ENCODE data around the gene ADPRHL1. TPM values are rescaled to one million over a fixed set of nuclear protein-coding genes. Genes with fewer than 3 reads are reported as not detected.
"Not testable (repeated sequence)": the region's sequence is repeated elsewhere in the genome, so short reads cannot be mapped to it uniquely, and the experiment has no call there.

ADPRHL1 gene
- total and polyA plus RNA-seq, 7 donors, result 1.2 to 7.8 (median 4.2) TPM

- peaks cover 1 to 8% (median 5%) of the 10 kb centered on the region in 4 donors for H3K4me1 ChIP-seq
- no peaks in the 10 kb centered on the region for H3K27me3 ChIP-seq
- H3K27ac ChIP-seq, result no peak overlapping the region
- peak; percentile 45 for DNase-seq
- H3K4me3 ChIP-seq, result no peak overlapping the region
- WGBS, 2 donors, result 80 to 83% methylated on average over 10 of the region's 10 CpGs
- H3K9me3 ChIP-seq, result no peaks in the 10 kb centered on the region
- no peak for TF ChIP-seq CTCF (IDR thresholded peaks at IDR 0.05)
- intact Hi-C loops (cut with DNase I), result no loop called here
- no peaks in the 10 kb centered on the region for H3K36me3 ChIP-seq
Observed at GRCh38 chr13:113369881-113370280, 83.4 kb downstream of the ADPRHL1 start.

GRCh38 chr13:113369189-113369588 lies 84.1 kb downstream of the ADPRHL1 start:
- H3K4me1 ChIP-seq, result peaks cover 3 to 12% (median 10%) of the 10 kb centered on the region in 4 donors
- intact Hi-C loops (cut with DNase I), result no loop called here
- H3K36me3 ChIP-seq, result no peaks in the 10 kb centered on the region
- DNase-seq, result peak; percentile 50
- H3K27ac ChIP-seq, result no peak overlapping the region
- no peaks in the 10 kb centered on the region for H3K9me3 ChIP-seq
- no peaks in the 10 kb centered on the region for H3K27me3 ChIP-seq
- no peak for TF ChIP-seq POLR2AphosphoS5 (IDR thresholded peaks at IDR 0.05)
- TF ChIP-seq CTCF (IDR thresholded peaks at IDR 0.05), result no peak
- TF ChIP-seq EP300 (IDR thresholded peaks at IDR 0.05), result no peak
- no peak for TF ChIP-seq POLR2A (IDR thresholded peaks at IDR 0.05)
- 90% methylated on average over 29 of the region's 29 CpGs for WGBS, 2 donors
- H3K4me3 ChIP-seq, result no peak overlapping the region

GRCh38 chr13:113368353-113368752 lies 84.9 kb downstream of the ADPRHL1 start:
- H3K27ac ChIP-seq; intact Hi-C loops (cut with DNase I); H3K4me3 ChIP-seq; H3K36me3 ChIP-seq; H3K27me3 ChIP-seq; H3K9me3 ChIP-seq: not testable (repeated sequence)
- 81 to 91% methylated on average over 6 of the region's 6 CpGs for WGBS, 2 donors
- peaks cover 3 to 14% (median 12%) of the 10 kb centered on the region in 4 donors for H3K4me1 ChIP-seq
- DNase-seq, result peak; percentile 50

GRCh38 chr13:113367771-113368170 lies 85.5 kb downstream of the ADPRHL1 start:
- no peaks in the 10 kb centered on the region for H3K36me3 ChIP-seq
- peak; percentile 53 for DNase-seq
- no peak for TF ChIP-seq POLR2AphosphoS5 (IDR thresholded peaks at IDR 0.05)
- no peak for TF ChIP-seq CTCF (IDR thresholded peaks at IDR 0.05)
- no peak for TF ChIP-seq POLR2A (IDR thresholded peaks at IDR 0.05)
- TF ChIP-seq EP300 (IDR thresholded peaks at IDR 0.05), result no peak
- no peak overlapping the region for H3K4me3 ChIP-seq
- WGBS, 2 donors, result 77% methylated on average over 6 of the region's 6 CpGs
- H3K4me1 ChIP-seq, result peaks cover 3 to 20% (median 17%) of the 10 kb centered on the region in 4 donors
- no peak overlapping the region for H3K27ac ChIP-seq
- no peaks in the 10 kb centered on the region for H3K27me3 ChIP-seq
- H3K9me3 ChIP-seq, result no peaks in the 10 kb centered on the region
- intact Hi-C loops (cut with DNase I), result no loop called here

- Histone ChIP-seq H3K36me3 (no peaks in the 10 kb centered on the region), H3K27ac (no peak overlapping the region), H3K4me1 (peaks cover 3 to 24% (median 18%) of the 10 kb centered on the region in 4 donors), H3K4me3 (no peak overlapping the region), H3K9me3 (no peaks in the 10 kb centered on the region), H3K27me3 (no peaks in the 10 kb centered on the region)
- TF ChIP-seq EP300 (IDR thresholded peaks at IDR 0.05), result no peak
- TF ChIP-seq CTCF (IDR thresholded peaks at IDR 0.05), result no peak
- TF ChIP-seq POLR2AphosphoS5 (IDR thresholded peaks at IDR 0.05), result no peak
- TF ChIP-seq POLR2A (IDR thresholded peaks at IDR 0.05), result no peak
- 68 to 85% methylated on average over 15 of the region's 15 CpGs for WGBS, 2 donors
- peak; percentile 36 for DNase-seq
- intact Hi-C loops (cut with DNase I), result no loop called here
Observed at GRCh38 chr13:113367020-113367560, 86.2 kb downstream of the ADPRHL1 start.

Data from sigmoid colon (tissue), 7 donors.